NCI-H1694 (cell line): ENCODE measurements around the gene RPP38.

Source experiments
- DNase-seq: peaks from one replicate; lab custom pipeline; 2025; lab: John Stamatoyannopoulos, UW

The RPP38 gene

DNA sequence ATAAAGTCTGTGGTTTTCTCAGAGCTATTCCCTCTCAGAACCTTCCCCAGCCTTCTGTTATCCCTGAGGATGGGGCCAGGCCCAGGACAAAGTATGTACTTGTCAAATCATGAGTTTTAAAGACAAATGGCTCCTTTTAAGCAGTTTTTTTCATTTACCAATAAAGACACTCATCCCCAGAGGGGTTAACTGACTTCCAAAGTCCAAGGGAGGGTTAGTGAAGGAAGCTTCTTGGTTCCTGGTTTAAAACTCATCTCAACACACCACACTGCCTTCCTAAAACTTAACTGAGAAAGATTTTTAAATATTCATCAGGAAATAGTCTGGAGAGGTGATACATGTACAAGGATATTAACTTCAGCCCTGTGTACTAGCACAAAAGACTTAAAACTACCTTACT is 55.4 kb downstream of the RPP38 start:
- no peak for DNase-seq
